Right ventricle myocardium superior (tissue), 1 donor: ENCODE data around the gene VPS52. TPM values are rescaled to one million over a fixed set of nuclear protein-coding genes. Genes with fewer than 3 reads are reported as not detected.

Experiments used
- ATAC-seq: fragments of 200-7000 bp; cut with Tn5 transposase; one replicate; pipeline ENCODE4 v1.9.1; 2020; ENCODE audit warnings: mild to moderate bottlenecking; ENCODE audit not compliant: poor library complexity
- DNase-seq: peaks from one replicate; pipeline ENCODE4 v3.0.0-alpha.2; 2020
- intact Hi-C: fragments of 100-400 bp; cut with DNase I; formaldehyde crosslinking; loops from one replicate; pipeline ENCODE4 v1.11.2; 2022
- microRNA-seq: library from miRNA; unstranded; fragments of <30 nt; microRNA quantifications from one replicate; pipeline ENCODE4 v1.2.0, GENCODE V29; 2020
- total RNA-seq: library from RNA; stranded (reverse); fragmentation: NEBNext Ultra II Directional; extraction: Animal tissue kit (Norgen Biotek cat#: 25700); gene quantifications from one replicate; pipeline ENCODE4 v1.2.1, GENCODE V29; 2021
- donor health status: DM: no; HTN: yes; CAD: no; lungs with severe emphysema.

VPS52 gene
- total RNA-seq, 1 donor from 2014 or later: 30.4 TPM

GRCh38 chr6:33206027-33206863 is 65.4 kb downstream of the VPS52 start:
- intact Hi-C loops: loop anchor here (5.0 kb wide), 1 partner anchor 41 kb away; no protein-coding TSS in a partner anchor
- no peak for DNase-seq
- no peak for ATAC-seq

GRCh38 chr6:33205191-33206026 is 66.3 kb downstream of the VPS52 start:
- intact Hi-C loops: loop anchor here (5.0 kb wide), 1 partner anchor 42 kb away; no protein-coding TSS in a partner anchor
- no peak for DNase-seq

GRCh38 chr6:33204415-33205190 is 67.1 kb downstream of the VPS52 start, which contains the start of gene HSD17B8:
Gene HSD17B8 (plus strand): TSS chr6:33204655. CDS start chr6:33204669, 14 bp downstream.
- intact Hi-C loops: loop anchor here (5.0 kb wide), 2 partner anchors 43 to 232 kb away; no protein-coding TSS in a partner anchor
- ATAC-seq (peak; percentile 72), DNase-seq (peak; percentile 97)

More at GRCh38 chr6:33205191-33206026, 66.3 kb downstream of the VPS52 start:
- no peak for ATAC-seq

GRCh38 chr6:33204165-33204414 is 67.6 kb downstream of the VPS52 start:
- DNase-seq (no peak), ATAC-seq (no peak)
- intact Hi-C loops: loop anchor here (5.0 kb wide), 1 partner anchor 232 kb away; no protein-coding TSS in a partner anchor

GRCh38 chr6:33203443-33204164 is 68.1 kb downstream of the VPS52 start:
- no peak for ATAC-seq
- intact Hi-C loops: loop anchor here (5.0 kb wide), 1 partner anchor 231 kb away; no protein-coding TSS in a partner anchor
- DNase-seq: no peak

- no peak for ATAC-seq
- no peak for DNase-seq
- intact Hi-C loops: loop anchor here (5.0 kb wide), 1 partner anchor 230 kb away; no protein-coding TSS in a partner anchor
Measured at GRCh38 chr6:33202799-33203198, 68.9 kb downstream of the VPS52 start.

GRCh38 chr6:33201935-33202334 is 69.7 kb downstream of the VPS52 start:
- intact Hi-C loops: loop anchor here (5.0 kb wide), 1 partner anchor 230 kb away; no protein-coding TSS in a partner anchor
- DNase-seq: no peak
- no peak for ATAC-seq

GRCh38 chr6:33201147-33201545 is 70.5 kb downstream of the VPS52 start:
- intact Hi-C loops: loop anchor here (5.0 kb wide), 1 partner anchor 229 kb away; no protein-coding TSS in a partner anchor
- ATAC-seq (no peak), DNase-seq (no peak)

Small RNA genes lying within 50 kb of the gene (microRNA-seq; reads per million reads assigned to microRNA genes)
- not detected for gene MIR219A1
- not detected for gene MIR6834
- gene MIR6873: not detected

Other genes with a start within 250 kb of the VPS52 start
- gene HLA-DPA1, start 198.2 kb downstream of the VPS52 start, total RNA-seq: 34.1 TPM
- gene HLA-DPB1, start 195.9 kb downstream of the VPS52 start, total RNA-seq: 29.8 TPM
- 0.94 TPM for gene COL11A2, start 79.4 kb downstream of the VPS52 start, total RNA-seq
- gene RXRB, start 71.2 kb downstream of the VPS52 start, total RNA-seq: 37.9 TPM
- gene SLC39A7, start 71.0 kb downstream of the VPS52 start, total RNA-seq: 46.0 TPM
- 25.1 TPM for gene HSD17B8, start 67.2 kb downstream of the VPS52 start, total RNA-seq
- gene RING1, start 63.4 kb downstream of the VPS52 start, total RNA-seq: 26.4 TPM
- 863 TPM for gene RPS18, start 199 bp upstream of the VPS52 start, total RNA-seq
- gene B3GALT4, start 5.2 kb upstream of the VPS52 start, total RNA-seq: 8.3 TPM
- 12.8 TPM for gene WDR46, start 17.4 kb upstream of the VPS52 start, total RNA-seq
- 44.4 TPM for gene PFDN6, start 17.7 kb upstream of the VPS52 start, total RNA-seq
- 60.5 TPM for gene RGL2, start 27.1 kb upstream of the VPS52 start, total RNA-seq
- 78.2 TPM for gene TAPBP, start 42.2 kb upstream of the VPS52 start, total RNA-seq
- 11.6 TPM for gene ZBTB22, start 45.9 kb upstream of the VPS52 start, total RNA-seq
- gene DAXX, start 51.1 kb upstream of the VPS52 start, total RNA-seq: 18.2 TPM
- gene KIFC1, start 119.9 kb upstream of the VPS52 start, total RNA-seq: 0.97 TPM
- gene PHF1, start 139.1 kb upstream of the VPS52 start, total RNA-seq: 50.6 TPM
- 102 TPM for gene CUTA, start 146.2 kb upstream of the VPS52 start, total RNA-seq
- gene SYNGAP1, start 148.2 kb upstream of the VPS52 start, total RNA-seq: 4.8 TPM
- gene ZBTB9, start 182.7 kb upstream of the VPS52 start, total RNA-seq: 4.3 TPM